ENCODE results near the gene SLC35B1.

The SLC35B1 gene

GRCh38 chr17:49700960-49701359 lies 6.8 kb downstream of the SLC35B1 start:
- DNase-seq (ENCODE audit: extremely low read depth, low read depth): no peak
- TF ChIP-seq CTCF (IDR thresholded peaks at IDR 0.05; ENCODE audit: low read depth, low read length, missing control alignments): no peak
- no peak overlapping the region for H3K4me3 ChIP-seq (replicated peaks; ENCODE audit: low read depth, low read length)

GRCh38 chr17:49699966-49700575 lies 7.7 kb downstream of the SLC35B1 start:
- TF ChIP-seq CTCF (IDR thresholded peaks at IDR 0.05; ENCODE audit: low read depth, low read length, missing control alignments): no peak
- H3K4me3 ChIP-seq (replicated peaks; ENCODE audit: low read depth, low read length): no peak overlapping the region
- no peak for DNase-seq (ENCODE audit: extremely low read depth, low read depth)

- DNase-seq (ENCODE audit: extremely low read depth, low read depth): no peak
- H3K4me3 ChIP-seq (replicated peaks; ENCODE audit: low read depth, low read length): no peak overlapping the region
- no peak for TF ChIP-seq CTCF (IDR thresholded peaks at IDR 0.05; ENCODE audit: low read depth, low read length, missing control alignments)
Observed at GRCh38 chr17:49698005-49698404, 9.8 kb downstream of the SLC35B1 start.

- no peak for TF ChIP-seq CTCF (IDR thresholded peaks at IDR 0.05; ENCODE audit: low read depth, low read length, missing control alignments)
- H3K4me3 ChIP-seq (replicated peaks; ENCODE audit: low read depth, low read length): no peak overlapping the region
- DNase-seq (ENCODE audit: extremely low read depth, low read depth): no peak
Observed at GRCh38 chr17:49696233-49696761, 11.5 kb downstream of the SLC35B1 start.

- no peak for TF ChIP-seq CTCF (IDR thresholded peaks at IDR 0.05; ENCODE audit: low read depth, low read length, missing control alignments)
- DNase-seq (ENCODE audit: extremely low read depth, low read depth): no peak
- H3K4me3 ChIP-seq (replicated peaks; ENCODE audit: low read depth, low read length): no peak overlapping the region
Observed at GRCh38 chr17:49695698-49696232, 12.0 kb downstream of the SLC35B1 start.

GRCh38 chr17:49694847-49695697 lies 12.7 kb downstream of the SLC35B1 start:
- TF ChIP-seq CTCF (IDR thresholded peaks at IDR 0.05; ENCODE audit: low read depth, low read length, missing control alignments): peak; percentile 85
- no peak for DNase-seq (ENCODE audit: extremely low read depth, low read depth)
- H3K4me3 ChIP-seq (replicated peaks; ENCODE audit: low read depth, low read length): no peak overlapping the region

Measured in HFF-Myc (cell line).